Measurements from ENCODE around the gene LRRC8C. TPM values are rescaled to one million over a fixed set of nuclear protein-coding genes. Genes with fewer than 3 reads are reported as not detected.

Gene LRRC8C
- total and polyA plus RNA-seq, 11 donors: 3.2 to 16.3 (median 9.2) TPM

DNA sequence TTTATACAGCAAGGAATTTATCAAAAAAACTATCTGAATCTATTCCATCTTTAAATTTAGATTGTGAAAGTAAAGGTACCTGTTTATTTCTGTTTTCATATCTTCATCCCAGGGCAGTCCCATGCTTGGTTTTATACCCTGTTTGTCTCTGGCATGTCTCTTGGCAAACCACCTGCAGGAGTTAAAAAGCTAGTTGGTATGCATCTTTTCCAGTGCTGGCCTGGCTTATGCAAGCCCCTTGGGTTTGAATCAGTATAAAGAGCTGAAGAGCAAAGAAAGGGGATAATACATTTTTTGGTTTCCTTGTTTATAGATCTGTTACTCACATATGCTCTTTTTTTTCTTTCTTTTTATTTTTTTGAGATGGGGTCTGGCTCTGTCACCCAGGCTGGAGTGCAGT, 37.8 kb downstream of the LRRC8C start:
- intact Hi-C loops (cut with DNase I): no loop called here
- DNase-seq (no peak), ATAC-seq (no peak)
- H3K27ac ChIP-seq: peak overlapping the region in 1 of 12 donors; percentile 58
- no peaks in the 10 kb centered on the region for H3K9me3 ChIP-seq
- no peak overlapping the region for H3K4me3 ChIP-seq
- H3K4me1 ChIP-seq: peaks cover 0 to 86% (median 35%) of the 10 kb centered on the region in 12 donors
- no peak for TF ChIP-seq POLR2A (IDR thresholded peaks at IDR 0.05)
- TF ChIP-seq, protein P1, sequence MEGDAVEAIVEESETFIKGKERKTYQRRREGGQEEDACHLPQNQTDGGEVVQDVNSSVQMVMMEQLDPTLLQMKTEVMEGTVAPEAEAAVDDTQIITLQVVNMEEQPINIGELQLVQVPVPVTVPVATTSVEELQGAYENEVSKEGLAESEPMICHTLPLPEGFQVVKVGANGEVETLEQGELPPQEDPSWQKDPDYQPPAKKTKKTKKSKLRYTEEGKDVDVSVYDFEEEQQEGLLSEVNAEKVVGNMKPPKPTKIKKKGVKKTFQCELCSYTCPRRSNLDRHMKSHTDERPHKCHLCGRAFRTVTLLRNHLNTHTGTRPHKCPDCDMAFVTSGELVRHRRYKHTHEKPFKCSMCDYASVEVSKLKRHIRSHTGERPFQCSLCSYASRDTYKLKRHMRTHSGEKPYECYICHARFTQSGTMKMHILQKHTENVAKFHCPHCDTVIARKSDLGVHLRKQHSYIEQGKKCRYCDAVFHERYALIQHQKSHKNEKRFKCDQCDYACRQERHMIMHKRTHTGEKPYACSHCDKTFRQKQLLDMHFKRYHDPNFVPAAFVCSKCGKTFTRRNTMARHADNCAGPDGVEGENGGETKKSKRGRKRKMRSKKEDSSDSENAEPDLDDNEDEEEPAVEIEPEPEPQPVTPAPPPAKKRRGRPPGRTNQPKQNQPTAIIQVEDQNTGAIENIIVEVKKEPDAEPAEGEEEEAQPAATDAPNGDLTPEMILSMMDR (IDR thresholded peaks at IDR 0.05): no peak
- H3K27me3 ChIP-seq: no peaks in the 10 kb centered on the region
- peaks cover 0 to 4% (median 0%) of the 10 kb centered on the region in 9 donors for H3K36me3 ChIP-seq

DNA sequence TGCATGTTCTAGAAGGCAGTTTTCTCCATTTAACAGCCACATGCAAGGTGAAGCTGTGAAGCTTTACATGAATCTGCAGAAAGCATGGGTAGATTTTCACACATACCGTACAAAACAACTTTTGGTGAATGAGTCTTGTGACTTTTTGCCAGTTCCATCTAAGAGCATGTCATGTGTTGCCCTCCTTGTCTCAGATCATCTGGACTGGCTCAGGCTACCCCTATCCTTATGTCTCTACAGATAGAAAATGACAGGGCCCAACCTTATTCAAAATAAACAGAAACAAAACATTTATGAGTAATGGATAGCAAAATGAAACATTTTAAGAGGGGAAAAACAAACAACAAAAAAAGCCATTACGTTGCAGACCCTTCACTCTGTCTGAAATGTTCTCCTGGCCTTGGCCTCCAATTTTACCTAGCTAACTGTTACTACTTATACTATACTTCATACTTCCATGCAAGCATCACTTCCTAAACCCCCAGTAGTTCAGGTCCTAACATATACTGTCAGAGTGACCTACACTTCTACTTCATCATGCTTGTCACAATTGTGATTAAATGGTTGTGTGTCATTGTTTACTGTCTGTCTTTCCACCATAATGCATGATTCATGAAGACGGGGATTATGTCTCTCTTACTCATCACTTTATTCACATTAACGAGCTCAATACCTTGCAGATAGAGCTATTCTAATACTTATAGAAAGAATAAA, 39.0 kb downstream of the LRRC8C start:
- intact Hi-C loops (cut with DNase I): no loop called here
- ATAC-seq (no peak), DNase-seq (no peak)
- H3K27me3 ChIP-seq: no peaks in the 10 kb centered on the region
- no peak overlapping the region for H3K4me3 ChIP-seq
- H3K27ac ChIP-seq: no peak overlapping the region
- no peaks in the 10 kb centered on the region for H3K9me3 ChIP-seq
- TF ChIP-seq, protein P1 (IDR thresholded peaks at IDR 0.05): no peak
- no peak for TF ChIP-seq POLR2A (IDR thresholded peaks at IDR 0.05)
- 65 to 72% (median 69%) methylated on average over 4 of the region's 4 CpGs for WGBS, 4 donors
- no peaks in the 10 kb centered on the region for H3K36me3 ChIP-seq
- H3K4me1 ChIP-seq: peaks cover 0 to 78% (median 35%) of the 10 kb centered on the region in 12 donors

DNA sequence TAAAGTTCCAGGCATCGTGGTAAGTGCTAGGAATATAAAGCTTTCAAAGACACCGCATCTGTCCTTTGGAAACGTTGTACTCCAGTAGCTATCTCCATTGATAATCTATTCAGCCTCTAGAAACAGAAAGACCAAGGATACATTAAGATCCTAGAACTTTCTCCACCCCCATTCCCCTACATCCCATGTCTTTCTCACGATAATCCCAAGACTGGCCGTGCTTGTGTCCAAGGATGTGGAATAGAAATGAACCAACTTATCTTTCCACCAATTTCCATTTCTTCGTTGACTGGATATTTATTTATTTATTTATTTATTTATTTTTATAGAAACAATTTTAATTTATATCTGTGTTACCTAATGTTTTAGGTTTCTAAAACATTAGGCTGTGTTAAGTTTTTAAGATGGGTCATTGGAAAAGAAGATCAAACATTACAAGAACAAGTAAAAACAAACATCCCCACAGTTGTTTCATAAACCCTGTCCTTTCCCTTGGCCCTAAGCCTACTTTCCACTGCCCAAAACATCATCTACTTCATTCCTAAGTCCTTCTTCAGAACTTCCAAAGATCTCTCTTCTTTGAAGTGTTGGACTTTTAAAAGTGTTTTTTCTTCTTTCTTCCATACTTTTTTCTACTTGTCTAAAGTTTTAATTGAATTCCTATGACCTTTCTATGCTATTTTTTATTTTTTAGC, 39.7 kb downstream of the LRRC8C start:
- Histone ChIP-seq H3K36me3 (no peaks in the 10 kb centered on the region), H3K27ac (no peak overlapping the region), H3K27me3 (no peaks in the 10 kb centered on the region), H3K4me3 (no peak overlapping the region), H3K9me3 (no peaks in the 10 kb centered on the region), H3K4me1 (peaks cover 0 to 78% (median 28%) of the 10 kb centered on the region in 12 donors)
- 72 to 78% (median 74%) methylated on average over 6 of the region's 6 CpGs for WGBS, 4 donors
- ATAC-seq (no peak), DNase-seq (no peak)
- intact Hi-C loops (cut with DNase I): no loop called here
- TF ChIP-seq POLR2A (IDR thresholded peaks at IDR 0.05): no peak
- TF ChIP-seq, protein P1 (IDR thresholded peaks at IDR 0.05): no peak

DNA sequence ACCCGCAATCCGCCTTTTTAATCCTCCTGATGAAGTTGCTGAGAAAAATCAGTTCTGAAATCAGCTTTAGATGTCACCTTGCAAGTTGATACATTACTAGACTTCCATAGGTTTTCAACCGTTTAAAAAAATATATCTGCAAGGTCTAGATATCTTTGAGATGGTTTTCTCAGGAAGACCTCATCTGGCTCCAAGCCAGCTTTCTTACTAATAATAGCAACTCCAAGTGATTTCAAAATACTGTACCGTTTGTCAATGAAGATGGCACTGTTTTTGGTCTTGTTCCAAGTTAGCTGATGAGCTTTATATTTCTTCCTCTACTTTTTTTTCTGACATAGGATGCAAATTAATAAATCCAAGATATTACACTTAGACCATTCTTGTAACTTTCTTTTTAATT, 40.3 kb downstream of the LRRC8C start:
- Histone ChIP-seq H3K27ac (no peak overlapping the region), H3K4me3 (no peak overlapping the region), H3K9me3 (no peaks in the 10 kb centered on the region), H3K36me3 (no peaks in the 10 kb centered on the region), H3K4me1 (peaks cover 0 to 74% (median 23%) of the 10 kb centered on the region in 12 donors), H3K27me3 (no peaks in the 10 kb centered on the region)
- intact Hi-C loops (cut with DNase I): no loop called here
- DNase-seq (no peak), ATAC-seq (no peak)
- WGBS, 4 donors: 63 to 65% (median 64%) methylated on average over 4 of the region's 4 CpGs
- no peak for TF ChIP-seq POLR2A (IDR thresholded peaks at IDR 0.05)
- TF ChIP-seq, protein P1 (IDR thresholded peaks at IDR 0.05): no peak

Data from heart left ventricle (tissue), 16 donors.